ENCODE data around the gene CAPZA2.

- TF ChIP-seq CTCF (IDR thresholded peaks at IDR 0.05; ENCODE audit: low read length) (no peak), EZH2 (IDR thresholded peaks at IDR 0.05; ENCODE audit: borderline replicate concordance, low read length) (no peak)
Measured at GRCh38 chr7:116871061-116871700, 8.8 kb downstream of the CAPZA2 start.
